ENCODE data around the gene CEACAM16.
A peak's percentile ranks its signal among the peaks of the same experiment; 100 is the strongest.

Gene CEACAM16

DNA sequence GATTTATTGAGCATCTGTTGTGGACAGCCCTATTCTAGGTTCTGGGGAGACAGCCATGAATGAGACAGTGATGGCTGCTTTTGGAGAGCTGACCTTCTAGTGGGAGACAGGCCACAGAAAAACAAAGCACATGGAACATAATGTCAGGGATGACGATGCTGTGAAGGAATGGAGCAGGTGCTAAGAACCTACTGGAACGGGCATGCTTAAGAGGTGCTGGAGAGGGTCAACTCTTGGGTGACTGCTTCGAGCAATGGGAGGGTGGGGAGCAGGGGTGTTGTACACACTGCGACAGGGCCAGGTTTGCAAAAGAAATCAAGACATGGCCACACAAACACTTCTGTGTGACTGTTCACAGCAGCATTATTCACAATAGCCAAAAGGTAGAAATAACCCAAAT lies 12.1 kb upstream of the CEACAM16 start:
- no peak overlapping the region for H3K4me3 Mint-ChIP-seq
- no peaks in the 10 kb centered on the region for H3K9me3 Mint-ChIP-seq
- H3K27me3 Mint-ChIP-seq (ENCODE audit: low read depth), result peaks cover 4% of the 10 kb centered on the region
- TF ChIP-seq, protein P1, sequence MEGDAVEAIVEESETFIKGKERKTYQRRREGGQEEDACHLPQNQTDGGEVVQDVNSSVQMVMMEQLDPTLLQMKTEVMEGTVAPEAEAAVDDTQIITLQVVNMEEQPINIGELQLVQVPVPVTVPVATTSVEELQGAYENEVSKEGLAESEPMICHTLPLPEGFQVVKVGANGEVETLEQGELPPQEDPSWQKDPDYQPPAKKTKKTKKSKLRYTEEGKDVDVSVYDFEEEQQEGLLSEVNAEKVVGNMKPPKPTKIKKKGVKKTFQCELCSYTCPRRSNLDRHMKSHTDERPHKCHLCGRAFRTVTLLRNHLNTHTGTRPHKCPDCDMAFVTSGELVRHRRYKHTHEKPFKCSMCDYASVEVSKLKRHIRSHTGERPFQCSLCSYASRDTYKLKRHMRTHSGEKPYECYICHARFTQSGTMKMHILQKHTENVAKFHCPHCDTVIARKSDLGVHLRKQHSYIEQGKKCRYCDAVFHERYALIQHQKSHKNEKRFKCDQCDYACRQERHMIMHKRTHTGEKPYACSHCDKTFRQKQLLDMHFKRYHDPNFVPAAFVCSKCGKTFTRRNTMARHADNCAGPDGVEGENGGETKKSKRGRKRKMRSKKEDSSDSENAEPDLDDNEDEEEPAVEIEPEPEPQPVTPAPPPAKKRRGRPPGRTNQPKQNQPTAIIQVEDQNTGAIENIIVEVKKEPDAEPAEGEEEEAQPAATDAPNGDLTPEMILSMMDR (IDR thresholded peaks at IDR 0.05; ENCODE audit: unreplicated experiment in 3 of 3), result no peak
- no peaks in the 10 kb centered on the region for H3K36me3 Mint-ChIP-seq (ENCODE audit: low read depth)
- H3K27ac Mint-ChIP-seq, result no peak overlapping the region
- H3K4me1 Mint-ChIP-seq, result peaks cover 6% of the 10 kb centered on the region

DNA sequence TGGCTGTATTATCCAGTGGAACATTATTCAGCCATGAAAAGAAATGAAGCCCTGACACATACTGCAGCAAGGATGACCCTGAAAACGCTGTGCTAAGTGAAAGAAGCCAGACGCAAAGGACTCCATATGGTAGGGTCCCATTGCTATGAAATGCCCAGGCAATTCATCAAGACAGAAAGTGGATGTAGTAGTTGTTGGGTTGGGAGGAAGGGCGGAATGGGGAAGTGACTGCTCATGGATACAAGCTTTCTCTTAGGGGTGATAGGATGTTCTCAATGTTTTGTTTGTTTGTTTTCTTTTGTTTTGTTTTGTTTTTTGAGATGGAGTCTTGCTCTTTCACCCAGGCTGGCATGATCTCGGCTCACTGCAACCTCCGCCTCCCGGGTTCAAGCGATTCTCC lies 11.1 kb upstream of the CEACAM16 start:
- no peak overlapping the region for H3K4me3 Mint-ChIP-seq

DNA sequence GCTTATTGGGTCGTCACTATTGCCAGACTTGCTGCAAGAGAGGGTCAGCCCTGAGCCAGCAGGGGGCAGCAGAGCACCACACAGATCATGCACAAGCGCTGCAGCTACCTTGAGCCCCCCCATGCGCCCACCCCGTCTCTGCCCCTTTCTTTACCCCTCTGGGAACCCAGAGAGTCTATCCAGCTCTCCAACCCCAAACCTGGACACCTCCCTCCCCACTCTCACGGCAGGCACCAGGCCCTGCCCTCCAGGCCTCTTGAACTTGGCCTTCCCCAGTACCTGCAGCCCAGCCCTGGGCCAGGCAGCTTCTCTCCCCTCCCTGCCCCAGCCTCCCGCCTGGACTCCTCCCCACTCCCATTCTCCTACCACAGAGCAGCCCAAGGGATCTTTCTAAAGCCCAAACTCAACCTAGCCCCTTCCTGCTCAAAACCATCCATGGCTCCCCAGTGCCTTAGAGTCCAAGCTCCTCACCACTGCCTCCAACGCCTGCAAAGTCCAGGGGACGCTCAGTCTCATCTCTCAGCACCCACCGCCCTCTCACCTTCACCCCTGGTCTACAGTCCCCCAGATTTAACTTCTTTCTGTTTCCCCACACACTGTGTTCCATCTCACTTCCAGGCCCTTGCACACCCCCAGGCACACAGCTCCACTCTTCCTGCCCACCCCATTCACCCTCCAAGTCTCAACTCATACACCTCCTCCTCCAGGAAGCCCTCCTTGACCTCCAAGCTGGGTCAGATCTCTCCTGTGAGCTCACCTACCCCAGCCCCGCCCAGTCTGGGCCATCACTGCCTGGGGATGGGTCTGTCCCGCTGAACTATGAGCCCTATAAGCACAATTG lies 9.4 kb upstream of the CEACAM16 start:
- Mint-ChIP-seq H3K27me3 (ENCODE audit: low read depth) (peaks cover 4% of the 10 kb centered on the region), H3K4me3 (no peak overlapping the region), H3K4me1 (peaks cover 6% of the 10 kb centered on the region), H3K9me3 (no peaks in the 10 kb centered on the region), H3K36me3 (ENCODE audit: low read depth) (no peaks in the 10 kb centered on the region), H3K27ac (peak overlapping the region in 2 of 3 experiments; percentile 64 to 83)
- TF ChIP-seq, protein P1 (IDR thresholded peaks at IDR 0.05; ENCODE audit: unreplicated experiment in 3 of 3), result peak; percentile 90 to 94 (median 91)

More for the DNA sequence above, 11.1 kb upstream of the CEACAM16 start:
- TF ChIP-seq, protein P1 (IDR thresholded peaks at IDR 0.05; ENCODE audit: unreplicated experiment in 3 of 3), result no peak
- Mint-ChIP-seq H3K27me3 (ENCODE audit: low read depth) (peaks cover 4% of the 10 kb centered on the region), H3K9me3 (no peaks in the 10 kb centered on the region), H3K4me1 (peaks cover 6% of the 10 kb centered on the region), H3K36me3 (ENCODE audit: low read depth) (no peaks in the 10 kb centered on the region), H3K27ac (no peak overlapping the region)

DNA sequence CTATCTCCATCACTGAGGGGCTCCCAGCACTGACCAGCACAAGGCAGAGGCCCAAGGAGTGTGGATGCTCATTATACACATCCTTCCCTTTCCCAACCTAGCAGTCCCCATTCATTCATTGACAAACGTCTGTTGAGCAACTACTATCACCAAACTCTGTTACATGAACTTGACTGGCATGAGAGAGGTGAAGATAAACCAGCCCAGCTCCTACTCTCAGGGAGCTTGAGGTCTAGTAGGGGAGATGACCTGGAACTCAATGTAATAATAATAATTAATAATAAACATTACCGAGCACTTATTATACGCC lies 8.9 kb upstream of the CEACAM16 start:
- peaks cover 3% of the 10 kb centered on the region for H3K4me1 Mint-ChIP-seq
- no peaks in the 10 kb centered on the region for H3K9me3 Mint-ChIP-seq
- H3K4me3 Mint-ChIP-seq, result no peak overlapping the region
- no peak overlapping the region for H3K27ac Mint-ChIP-seq
- H3K27me3 Mint-ChIP-seq (ENCODE audit: low read depth), result peaks cover 4% of the 10 kb centered on the region
- no peaks in the 10 kb centered on the region for H3K36me3 Mint-ChIP-seq (ENCODE audit: low read depth)
- TF ChIP-seq, protein P1 (IDR thresholded peaks at IDR 0.05; ENCODE audit: unreplicated experiment in 3 of 3), result no peak

DNA sequence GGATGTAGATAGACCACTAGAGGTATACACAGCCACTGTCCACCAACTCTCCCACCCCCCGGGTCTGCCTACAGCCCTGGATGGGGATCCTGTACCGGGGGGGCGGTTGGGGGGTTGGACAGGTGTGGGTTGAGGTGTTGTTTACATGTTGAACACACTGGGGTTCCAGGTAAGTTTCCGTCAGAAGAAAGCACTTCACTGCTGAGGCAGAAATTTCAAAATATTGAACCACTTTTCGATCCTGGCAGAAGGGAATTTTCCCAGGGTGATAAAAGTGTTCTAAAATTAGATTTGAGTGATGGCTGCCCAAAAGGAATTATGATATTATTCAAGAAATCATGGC lies 6.6 kb upstream of the CEACAM16 start:
- H3K4me3 Mint-ChIP-seq, result no peak overlapping the region
- H3K4me1 Mint-ChIP-seq, result peaks cover 5% of the 10 kb centered on the region
- H3K27ac Mint-ChIP-seq, result peak overlapping the region in 1 of 3 experiments; percentile 13

More for the DNA sequence above, 6.6 kb upstream of the CEACAM16 start:
- TF ChIP-seq, protein P1 (IDR thresholded peaks at IDR 0.05; ENCODE audit: unreplicated experiment in 3 of 3), result no peak
- H3K36me3 Mint-ChIP-seq (ENCODE audit: low read depth), result no peaks in the 10 kb centered on the region
- no peaks in the 10 kb centered on the region for H3K9me3 Mint-ChIP-seq
- H3K27me3 Mint-ChIP-seq (ENCODE audit: low read depth), result peaks cover 4% of the 10 kb centered on the region
